GM23338 (cell line): ENCODE measurements around the gene SGPP1. TPM values are rescaled to one million over a fixed set of nuclear protein-coding genes. Genes with fewer than 3 reads are reported as not detected.

ENCODE experiments used
- ATAC-seq: fragments of 200-7000 bp; cut with Tn5 transposase; 3 replicates; pipeline ENCODE4 v1.9.1; 2020
- DNase-seq: peaks from one replicate; pipeline ENCODE4 v3.0.0-alpha.2; 2015; ENCODE audit warnings: low spot score
- H2AFZ ChIP-seq: fragments of 200-600 bp; sonication (generic); 2 replicates; pipeline ENCODE4 v1.8.0; 2016; ENCODE audit warnings: antibody characterized with exemption, mild to moderate bottlenecking, moderate library complexity
- H3F3A ChIP-seq: fragments of 200-600 bp; sonication (generic); replicated peaks from 2 replicates; pipeline ENCODE4 v1.8.0; 2017; ENCODE audit warnings: antibody characterized with exemption, mixed run types, low read depth
- H3K27ac ChIP-seq: fragments of 200-600 bp; sonication (generic); 2 replicates; pipeline ENCODE4 v1.6.1; 2016; ENCODE audit warnings: low read depth
- H3K27me3 ChIP-seq: fragments of 200-600 bp; sonication (generic); 2 replicates; pipeline ENCODE4 v1.8.0; 2016; ENCODE audit warnings: mild to moderate bottlenecking, mixed run types, moderate library complexity; ENCODE audit not compliant: insufficient read depth
- H3K36me3 ChIP-seq: fragments of 200-600 bp; sonication (generic); 2 replicates; pipeline ENCODE4 v1.8.0; 2016; ENCODE audit warnings: mild to moderate bottlenecking; ENCODE audit not compliant: insufficient read depth
- H3K4me1 ChIP-seq: fragments of 200-600 bp; sonication (generic); 2 replicates; pipeline ENCODE4 v1.8.0; 2016; ENCODE audit warnings: mild to moderate bottlenecking, moderate library complexity; ENCODE audit not compliant: insufficient read depth
- H3K4me2 ChIP-seq: fragments of 200-600 bp; sonication (generic); 2 replicates; pipeline ENCODE4 v1.7.1; 2017; ENCODE audit warnings: mixed run types
- H3K4me3 ChIP-seq: fragments of 200-600 bp; sonication (generic); 2 replicates; pipeline ENCODE4 v1.6.1; 2016; ENCODE audit warnings: mixed run types
- H3K79me2 ChIP-seq: fragments of 200-600 bp; sonication (generic); replicated peaks from 2 replicates; pipeline ENCODE4 v1.8.0; 2017; ENCODE audit warnings: mild to moderate bottlenecking; ENCODE audit not compliant: insufficient read depth
- H3K9me2 ChIP-seq: fragments of 200-600 bp; sonication (generic); 2 replicates; pipeline ENCODE4 v1.8.0; 2017; ENCODE audit not compliant: insufficient read depth
- H4K20me1 ChIP-seq: fragments of 200-600 bp; sonication (generic); replicated peaks from 2 replicates; pipeline ENCODE4 v1.8.0; 2017; ENCODE audit warnings: mild to moderate bottlenecking; ENCODE audit not compliant: insufficient read depth
- H3K27ac Mint-ChIP-seq: 2 replicates; pipeline ENCODE4 v1.8.0; 2020; ENCODE audit warnings: inconsistent platforms, mild to moderate bottlenecking, moderate library complexity, mixed read lengths
- H3K27me3 Mint-ChIP-seq: 3 replicates; pipeline ENCODE4 v1.8.0; 2022; ENCODE audit warnings: low read depth, mild to moderate bottlenecking, moderate library complexity, mixed read lengths, inconsistent platforms; ENCODE audit not compliant: insufficient read depth, poor library complexity
- H3K36me3 Mint-ChIP-seq: 3 replicates; pipeline ENCODE4 v1.8.0; 2021; ENCODE audit warnings: low read depth, mild to moderate bottlenecking, inconsistent platforms, moderate library complexity, mixed read lengths
- H3K4me1 Mint-ChIP-seq: 3 replicates; pipeline ENCODE4 v1.8.0; 2020; ENCODE audit warnings: mild to moderate bottlenecking, inconsistent platforms, mixed read lengths
- H3K4me3 Mint-ChIP-seq: 3 replicates; pipeline ENCODE4 v1.8.0; 2021; ENCODE audit warnings: moderate library complexity, mild to moderate bottlenecking, inconsistent platforms, mixed read lengths
- H3K9me3 Mint-ChIP-seq: 3 replicates; pipeline ENCODE4 v1.8.0; 2020; ENCODE audit warnings: moderate library complexity, mild to moderate bottlenecking, inconsistent platforms, mixed read lengths
- EZH2 ChIP-seq: fragments of 200-600 bp; sonication (generic); IDR thresholded peaks from one replicate; pipeline ENCODE4 v1.8.0; 2017; ENCODE audit warnings: antibody characterized with exemption, mild to moderate bottlenecking, low read depth; ENCODE audit not compliant: unreplicated experiment
- EZH2phosphoT487 ChIP-seq: fragments of 200-600 bp; sonication (generic); IDR thresholded peaks from one replicate; pipeline ENCODE4 v1.8.1; 2018; ENCODE audit warnings: antibody characterized with exemption; ENCODE audit not compliant: unreplicated experiment
- NANOG ChIP-seq: IDR thresholded peaks from 2 replicates; pipeline ENCODE4 v1.6.1; 2016; ENCODE audit warnings: antibody characterized with exemption, borderline replicate concordance
- ZNF114 ChIP-seq: fragments of 250-450 bp; sonication (Bioruptor Pico); IDR thresholded peaks from 2 replicates; pipeline ENCODE4 v1.5.0; 2020; ENCODE audit warnings: mild to moderate bottlenecking, moderate library complexity
- ZNF331 ChIP-seq: fragments of 250-450 bp; sonication (Bioruptor Pico); IDR thresholded peaks from 2 replicates; pipeline ENCODE4 v1.5.0; 2020; ENCODE audit warnings: low read depth, mild to moderate bottlenecking, moderate library complexity
- polyA plus RNA-seq: library from polyadenylated mRNA; unstranded; fragments of >200 nt; fragmentation: Nextera tagmentation; extraction: Ambion mirVana; gene quantifications from 2 replicates; pipeline ENCODE4 v1.2.1, GENCODE V29; 2016
- total RNA-seq: library from RNA; depleted of rRNA; stranded (reverse); fragments of >200 nt; shearing (Covaris generic); gene quantifications from 2 replicates; pipeline ENCODE4 v1.2.3, GENCODE V29; 2014
- TF ChIP-seq, protein P1 (sequence below): IDR thresholded peaks from 2 replicates; pipeline ENCODE4 v1.6.1; 2016; ENCODE audit warnings: antibody characterized with exemption
- TF ChIP-seq, protein P2 (sequence below): fragments of 250-450 bp; sonication (Bioruptor Pico); IDR thresholded peaks from 2 replicates; pipeline ENCODE4 v1.5.0; 2020; ENCODE audit warnings: mild to moderate bottlenecking, moderate library complexity
- TF ChIP-seq, protein P3 (sequence below), 2 experiments: fragments of 200-600 bp in 1 of 2; sonication (generic) in 1 of 2; conservative IDR thresholded peaks; 2 replicates each; pipeline versions ENCODE4 v1.5.1 to v1.6.1; 2016 to 2017; ENCODE audit warnings: antibody characterized with exemption in 2 of 2, low read depth in 2 of 2, mild to moderate bottlenecking in 2 of 2, moderate library complexity in 1 of 2

The SGPP1 gene
- total and polyA plus RNA-seq, 2 experiments from 2014 or later, result 4.2 to 11.1 TPM

DNA sequence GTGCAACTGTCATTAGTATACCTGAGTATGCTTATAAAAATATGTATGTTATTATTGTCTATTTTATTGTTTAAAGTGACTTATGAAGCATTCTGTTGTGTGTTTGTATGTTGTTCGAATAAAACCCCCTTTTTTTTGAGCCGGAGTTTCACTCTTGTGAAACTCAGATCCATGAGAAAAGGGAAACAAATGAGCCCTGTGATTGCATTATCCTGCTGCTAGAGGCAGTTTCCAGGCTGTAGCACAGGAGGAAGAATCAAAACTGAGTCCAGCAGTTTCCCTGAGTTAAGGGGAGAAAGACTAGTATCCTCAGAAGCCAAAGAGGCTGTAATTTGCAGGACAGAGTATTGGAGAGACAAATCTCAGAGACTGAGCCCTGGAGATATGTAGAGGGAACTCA, 12.5 kb downstream of the SGPP1 start:
- Mint-ChIP-seq H3K27ac (no peak overlapping the region), H3K4me1 (no peaks in the 10 kb centered on the region), H3K36me3 (peaks cover 26% of the 10 kb centered on the region), H3K9me3 (peaks cover 25% of the 10 kb centered on the region), H3K27me3 (peaks cover 3% of the 10 kb centered on the region), H3K4me3 (no peak overlapping the region)
- no peaks in the 10 kb centered on the region for H3K9me2 ChIP-seq
- H3K36me3 ChIP-seq, result no peaks in the 10 kb centered on the region
- no peak overlapping the region for H2AFZ ChIP-seq
- no peaks in the 10 kb centered on the region; the same call in 1 of the 2 replicates for H3K79me2 ChIP-seq
- H3K4me3 ChIP-seq, result no peak overlapping the region
- H3K4me2 ChIP-seq, result no peak overlapping the region
- ATAC-seq, result no peak
- DNase-seq, result no peak
- H3K4me1 ChIP-seq, result no peaks in the 10 kb centered on the region
- H3K27me3 ChIP-seq, result no peaks in the 10 kb centered on the region
- no peaks in the 10 kb centered on the region for H3F3A ChIP-seq
- TF ChIP-seq ZNF114 (no peak), EZH2 (no peak), ZNF331 (CRISPR knock-in tag) (no peak), EZH2phosphoT487 (no peak), NANOG (no peak)
- TF ChIP-seq, protein P1, sequence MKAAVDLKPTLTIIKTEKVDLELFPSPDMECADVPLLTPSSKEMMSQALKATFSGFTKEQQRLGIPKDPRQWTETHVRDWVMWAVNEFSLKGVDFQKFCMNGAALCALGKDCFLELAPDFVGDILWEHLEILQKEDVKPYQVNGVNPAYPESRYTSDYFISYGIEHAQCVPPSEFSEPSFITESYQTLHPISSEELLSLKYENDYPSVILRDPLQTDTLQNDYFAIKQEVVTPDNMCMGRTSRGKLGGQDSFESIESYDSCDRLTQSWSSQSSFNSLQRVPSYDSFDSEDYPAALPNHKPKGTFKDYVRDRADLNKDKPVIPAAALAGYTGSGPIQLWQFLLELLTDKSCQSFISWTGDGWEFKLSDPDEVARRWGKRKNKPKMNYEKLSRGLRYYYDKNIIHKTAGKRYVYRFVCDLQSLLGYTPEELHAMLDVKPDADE, result no peak
- TF ChIP-seq, protein P2, sequence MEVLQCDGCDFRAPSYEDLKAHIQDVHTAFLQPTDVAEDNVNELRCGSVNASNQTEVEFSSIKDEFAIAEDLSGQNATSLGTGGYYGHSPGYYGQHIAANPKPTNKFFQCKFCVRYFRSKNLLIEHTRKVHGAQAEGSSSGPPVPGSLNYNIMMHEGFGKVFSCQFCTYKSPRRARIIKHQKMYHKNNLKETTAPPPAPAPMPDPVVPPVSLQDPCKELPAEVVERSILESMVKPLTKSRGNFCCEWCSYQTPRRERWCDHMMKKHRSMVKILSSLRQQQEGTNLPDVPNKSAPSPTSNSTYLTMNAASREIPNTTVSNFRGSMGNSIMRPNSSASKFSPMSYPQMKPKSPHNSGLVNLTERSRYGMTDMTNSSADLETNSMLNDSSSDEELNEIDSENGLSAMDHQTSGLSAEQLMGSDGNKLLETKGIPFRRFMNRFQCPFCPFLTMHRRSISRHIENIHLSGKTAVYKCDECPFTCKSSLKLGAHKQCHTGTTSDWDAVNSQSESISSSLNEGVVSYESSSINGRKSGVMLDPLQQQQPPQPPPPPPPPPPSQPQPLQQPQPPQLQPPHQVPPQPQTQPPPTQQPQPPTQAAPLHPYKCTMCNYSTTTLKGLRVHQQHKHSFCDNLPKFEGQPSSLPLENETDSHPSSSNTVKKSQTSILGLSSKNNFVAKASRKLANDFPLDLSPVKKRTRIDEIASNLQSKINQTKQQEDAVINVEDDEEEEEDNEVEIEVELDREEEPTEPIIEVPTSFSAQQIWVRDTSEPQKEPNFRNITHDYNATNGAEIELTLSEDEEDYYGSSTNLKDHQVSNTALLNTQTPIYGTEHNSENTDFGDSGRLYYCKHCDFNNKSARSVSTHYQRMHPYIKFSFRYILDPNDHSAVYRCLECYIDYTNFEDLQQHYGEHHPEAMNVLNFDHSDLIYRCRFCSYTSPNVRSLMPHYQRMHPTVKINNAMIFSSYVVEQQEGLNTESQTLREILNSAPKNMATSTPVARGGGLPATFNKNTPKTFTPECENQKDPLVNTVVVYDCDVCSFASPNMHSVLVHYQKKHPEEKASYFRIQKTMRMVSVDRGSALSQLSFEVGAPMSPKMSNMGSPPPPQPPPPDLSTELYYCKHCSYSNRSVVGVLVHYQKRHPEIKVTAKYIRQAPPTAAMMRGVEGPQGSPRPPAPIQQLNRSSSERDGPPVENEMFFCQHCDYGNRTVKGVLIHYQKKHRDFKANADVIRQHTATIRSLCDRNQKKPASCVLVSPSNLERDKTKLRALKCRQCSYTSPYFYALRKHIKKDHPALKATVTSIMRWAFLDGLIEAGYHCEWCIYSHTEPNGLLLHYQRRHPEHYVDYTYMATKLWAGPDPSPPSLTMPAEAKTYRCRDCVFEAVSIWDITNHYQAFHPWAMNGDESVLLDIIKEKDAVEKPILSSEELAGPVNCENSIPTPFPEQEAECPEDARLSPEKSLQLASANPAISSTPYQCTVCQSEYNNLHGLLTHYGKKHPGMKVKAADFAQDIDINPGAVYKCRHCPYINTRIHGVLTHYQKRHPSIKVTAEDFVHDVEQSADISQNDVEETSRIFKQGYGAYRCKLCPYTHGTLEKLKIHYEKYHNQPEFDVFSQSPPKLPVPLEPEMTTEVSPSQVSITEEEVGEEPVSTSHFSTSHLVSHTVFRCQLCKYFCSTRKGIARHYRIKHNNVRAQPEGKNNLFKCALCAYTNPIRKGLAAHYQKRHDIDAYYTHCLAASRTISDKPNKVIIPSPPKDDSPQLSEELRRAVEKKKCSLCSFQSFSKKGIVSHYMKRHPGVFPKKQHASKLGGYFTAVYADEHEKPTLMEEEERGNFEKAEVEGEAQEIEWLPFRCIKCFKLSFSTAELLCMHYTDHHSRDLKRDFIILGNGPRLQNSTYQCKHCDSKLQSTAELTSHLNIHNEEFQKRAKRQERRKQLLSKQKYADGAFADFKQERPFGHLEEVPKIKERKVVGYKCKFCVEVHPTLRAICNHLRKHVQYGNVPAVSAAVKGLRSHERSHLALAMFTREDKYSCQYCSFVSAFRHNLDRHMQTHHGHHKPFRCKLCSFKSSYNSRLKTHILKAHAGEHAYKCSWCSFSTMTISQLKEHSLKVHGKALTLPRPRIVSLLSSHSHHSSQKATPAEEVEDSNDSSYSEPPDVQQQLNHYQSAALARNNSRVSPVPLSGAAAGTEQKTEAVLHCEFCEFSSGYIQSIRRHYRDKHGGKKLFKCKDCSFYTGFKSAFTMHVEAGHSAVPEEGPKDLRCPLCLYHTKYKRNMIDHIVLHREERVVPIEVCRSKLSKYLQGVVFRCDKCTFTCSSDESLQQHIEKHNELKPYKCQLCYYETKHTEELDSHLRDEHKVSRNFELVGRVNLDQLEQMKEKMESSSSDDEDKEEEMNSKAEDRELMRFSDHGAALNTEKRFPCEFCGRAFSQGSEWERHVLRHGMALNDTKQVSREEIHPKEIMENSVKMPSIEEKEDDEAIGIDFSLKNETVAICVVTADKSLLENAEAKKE, result no peak
- TF ChIP-seq, protein P3, sequence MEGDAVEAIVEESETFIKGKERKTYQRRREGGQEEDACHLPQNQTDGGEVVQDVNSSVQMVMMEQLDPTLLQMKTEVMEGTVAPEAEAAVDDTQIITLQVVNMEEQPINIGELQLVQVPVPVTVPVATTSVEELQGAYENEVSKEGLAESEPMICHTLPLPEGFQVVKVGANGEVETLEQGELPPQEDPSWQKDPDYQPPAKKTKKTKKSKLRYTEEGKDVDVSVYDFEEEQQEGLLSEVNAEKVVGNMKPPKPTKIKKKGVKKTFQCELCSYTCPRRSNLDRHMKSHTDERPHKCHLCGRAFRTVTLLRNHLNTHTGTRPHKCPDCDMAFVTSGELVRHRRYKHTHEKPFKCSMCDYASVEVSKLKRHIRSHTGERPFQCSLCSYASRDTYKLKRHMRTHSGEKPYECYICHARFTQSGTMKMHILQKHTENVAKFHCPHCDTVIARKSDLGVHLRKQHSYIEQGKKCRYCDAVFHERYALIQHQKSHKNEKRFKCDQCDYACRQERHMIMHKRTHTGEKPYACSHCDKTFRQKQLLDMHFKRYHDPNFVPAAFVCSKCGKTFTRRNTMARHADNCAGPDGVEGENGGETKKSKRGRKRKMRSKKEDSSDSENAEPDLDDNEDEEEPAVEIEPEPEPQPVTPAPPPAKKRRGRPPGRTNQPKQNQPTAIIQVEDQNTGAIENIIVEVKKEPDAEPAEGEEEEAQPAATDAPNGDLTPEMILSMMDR (conservative IDR thresholded peaks at IDR 0.05; ENCODE audit: low read depth in 2 of 2), result no peak
- H4K20me1 ChIP-seq, result no peaks in the 10 kb centered on the region
- H3K27ac ChIP-seq, result no peak overlapping the region
